Measurements from ENCODE around the gene JMJD8.

JMJD8 gene

GRCh38 chr16:637081-638018, 46.8 kb downstream of the JMJD8 start:
- no peak for DNase-seq

GRCh38 chr16:636206-637080, 47.7 kb downstream of the JMJD8 start, which contains the start of gene METTL26:
METTL26 (minus strand) TSS chr16:636305; CDS start chr16:636290, 15 bp downstream.
- DNase-seq, result peak; percentile 64 to 84

- no peak for DNase-seq
Observed at GRCh38 chr16:635573-636205, 48.4 kb downstream of the JMJD8 start.

GRCh38 chr16:634996-635395, 49.1 kb downstream of the JMJD8 start:
- DNase-seq, result no peak

GRCh38 chr16:634051-634670, 50.0 kb downstream of the JMJD8 start:
- no peak for DNase-seq

GRCh38 chr16:633336-634050, 50.6 kb downstream of the JMJD8 start:
- no peak for DNase-seq

- DNase-seq, result no peak
Observed at GRCh38 chr16:632486-633335, 51.4 kb downstream of the JMJD8 start.

- no peak for DNase-seq
Observed at GRCh38 chr16:631808-632358, 52.3 kb downstream of the JMJD8 start.

All from SW 1271 (cell line).